ENCODE data around the gene TRIM37.

TRIM37 gene

GRCh38 chr17:59110973-59111372, 4.3 kb upstream of the TRIM37 start:
- Histone ChIP-seq H3K4me1 (peaks cover 0 to 17% (median 10%) of the 10 kb centered on the region in 4 donors), H3K9me3 (no peaks in the 10 kb centered on the region), H3K4me3 (no peak overlapping the region), H3K27ac (no peak overlapping the region), H3K36me3 (peaks cover 0 to 18% (median 4%) of the 10 kb centered on the region in 3 donors), H3K27me3 (no peaks in the 10 kb centered on the region)
- intact Hi-C loops (cut with DNase I; ENCODE audit: low total_unique reads): no loop called here
- TF ChIP-seq, protein P1, sequence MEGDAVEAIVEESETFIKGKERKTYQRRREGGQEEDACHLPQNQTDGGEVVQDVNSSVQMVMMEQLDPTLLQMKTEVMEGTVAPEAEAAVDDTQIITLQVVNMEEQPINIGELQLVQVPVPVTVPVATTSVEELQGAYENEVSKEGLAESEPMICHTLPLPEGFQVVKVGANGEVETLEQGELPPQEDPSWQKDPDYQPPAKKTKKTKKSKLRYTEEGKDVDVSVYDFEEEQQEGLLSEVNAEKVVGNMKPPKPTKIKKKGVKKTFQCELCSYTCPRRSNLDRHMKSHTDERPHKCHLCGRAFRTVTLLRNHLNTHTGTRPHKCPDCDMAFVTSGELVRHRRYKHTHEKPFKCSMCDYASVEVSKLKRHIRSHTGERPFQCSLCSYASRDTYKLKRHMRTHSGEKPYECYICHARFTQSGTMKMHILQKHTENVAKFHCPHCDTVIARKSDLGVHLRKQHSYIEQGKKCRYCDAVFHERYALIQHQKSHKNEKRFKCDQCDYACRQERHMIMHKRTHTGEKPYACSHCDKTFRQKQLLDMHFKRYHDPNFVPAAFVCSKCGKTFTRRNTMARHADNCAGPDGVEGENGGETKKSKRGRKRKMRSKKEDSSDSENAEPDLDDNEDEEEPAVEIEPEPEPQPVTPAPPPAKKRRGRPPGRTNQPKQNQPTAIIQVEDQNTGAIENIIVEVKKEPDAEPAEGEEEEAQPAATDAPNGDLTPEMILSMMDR (IDR thresholded peaks at IDR 0.05): no peak
- DNase-seq: no peak

GRCh38 chr17:59108400-59109102, 1.9 kb upstream of the TRIM37 start:
- no peak for DNase-seq
- no peak overlapping the region for H3K4me3 ChIP-seq
- TF ChIP-seq, protein P1 (IDR thresholded peaks at IDR 0.05): no peak
- no peaks in the 10 kb centered on the region for H3K27me3 ChIP-seq
- peaks cover 0 to 38% (median 22%) of the 10 kb centered on the region in 4 donors for H3K4me1 ChIP-seq
- peaks cover 0 to 10% (median 0%) of the 10 kb centered on the region in 3 donors for H3K36me3 ChIP-seq
- H3K27ac ChIP-seq: no peak overlapping the region
- intact Hi-C loops (cut with DNase I; ENCODE audit: low total_unique reads): loop anchor here (5.0 kb wide), 1 partner anchor 1026 kb away; the partner anchor contains the start of gene DYNLL2
- H3K9me3 ChIP-seq: no peaks in the 10 kb centered on the region

GRCh38 chr17:59107306-59107670, 608 bp upstream of the TRIM37 start:
- Histone ChIP-seq H3K27me3 (no peaks in the 10 kb centered on the region), H3K36me3 (peaks cover 0 to 8% (median 0%) of the 10 kb centered on the region in 3 donors), H3K4me1 (peaks cover 0 to 38% (median 22%) of the 10 kb centered on the region in 4 donors), H3K9me3 (no peaks in the 10 kb centered on the region), H3K4me3 (peak overlapping the region; percentile 74 to 90), H3K27ac (peak overlapping the region; percentile 93 to 94)
- intact Hi-C loops (cut with DNase I; ENCODE audit: low total_unique reads): loop anchor here (2.0 to 5.0 kb wide), 2 partner anchors 48 to 1025 kb away; partner anchors contain the start of genes DYNLL2, PRR11 and SKA2
- DNase-seq: no peak
- TF ChIP-seq, protein P1 (IDR thresholded peaks at IDR 0.05): no peak

DNA sequence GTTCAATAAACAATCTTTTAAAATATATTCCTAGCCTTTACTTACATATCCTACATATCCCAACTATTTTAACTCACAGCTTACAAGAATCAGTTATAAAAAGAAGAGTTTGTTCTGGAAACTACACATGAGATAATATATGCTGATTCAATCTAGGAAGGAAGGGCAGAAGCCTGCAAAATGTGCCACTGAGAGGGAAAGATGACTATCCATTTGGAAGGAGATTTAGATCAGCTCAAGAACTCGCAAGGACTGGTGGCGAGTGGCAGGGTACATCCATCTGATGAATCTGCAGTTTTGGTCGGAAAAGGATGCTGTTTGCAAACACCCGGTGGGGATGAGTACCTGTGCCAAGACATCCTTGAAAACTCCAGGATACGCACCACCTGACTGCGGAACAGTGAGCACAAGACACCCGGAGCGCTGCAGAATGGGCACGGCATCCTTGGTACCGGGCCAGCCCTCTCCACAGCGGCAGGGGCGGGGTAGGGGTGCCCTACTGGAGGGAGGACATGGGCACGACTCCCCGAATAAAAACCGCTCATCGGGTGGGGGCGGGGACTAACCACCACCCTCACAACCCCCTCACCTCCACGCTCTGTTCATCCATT, 723 bp downstream of the TRIM37 start:
- Histone ChIP-seq H3K4me3 (peak overlapping the region; percentile 74 to 90), H3K27me3 (no peaks in the 10 kb centered on the region), H3K27ac (peak overlapping the region; percentile 93 to 94), H3K36me3 (peaks cover 0 to 8% (median 0%) of the 10 kb centered on the region in 3 donors), H3K9me3 (no peaks in the 10 kb centered on the region), H3K4me1 (peaks cover 0 to 38% (median 22%) of the 10 kb centered on the region in 4 donors)
- TF ChIP-seq, protein P1 (IDR thresholded peaks at IDR 0.05): no peak
- intact Hi-C loops (cut with DNase I; ENCODE audit: low total_unique reads): loop anchor here (2.0 to 5.0 kb wide), 2 partner anchors 49 to 1024 kb away; partner anchors contain the start of genes DYNLL2, PRR11 and SKA2
- peak; percentile 50 to 79 for DNase-seq

- intact Hi-C loops (cut with DNase I; ENCODE audit: low total_unique reads): no loop called here
- Histone ChIP-seq H3K27me3 (no peaks in the 10 kb centered on the region), H3K27ac (no peak overlapping the region), H3K9me3 (no peaks in the 10 kb centered on the region), H3K4me1 (peaks cover 0 to 21% (median 13%) of the 10 kb centered on the region in 4 donors), H3K36me3 (peaks cover 10 to 26% (median 13%) of the 10 kb centered on the region in 3 donors), H3K4me3 (no peak overlapping the region)
- no peak for DNase-seq
- TF ChIP-seq, protein P1 (IDR thresholded peaks at IDR 0.05): no peak
Observed at GRCh38 chr17:59101178-59101577, 5.5 kb downstream of the TRIM37 start.
